Chondrocyte (in vitro differentiated cells): Measurements from ENCODE around the gene C1orf52. TPM values are rescaled to one million over a fixed set of nuclear protein-coding genes. Genes with fewer than 3 reads are reported as not detected.

Source experiments
- DNase-seq: peaks from one replicate; pipeline ENCODE4 v3.0.0; 2021; ENCODE audit warnings: mixed read lengths, low spot score
- H3K27ac Mint-ChIP-seq: one replicate; pipeline ENCODE4 v1.8.0; 2021; ENCODE audit warnings: mild to moderate bottlenecking, moderate library complexity, mixed read lengths; ENCODE audit not compliant: unreplicated experiment
- H3K27me3 Mint-ChIP-seq: 2 replicates; pipeline ENCODE4 v1.8.0; 2021; ENCODE audit warnings: low read depth, mixed read lengths
- H3K36me3 Mint-ChIP-seq: 2 replicates; pipeline ENCODE4 v1.8.0; 2021; ENCODE audit warnings: low read depth, mixed read lengths
- H3K4me1 Mint-ChIP-seq: 2 replicates; pipeline ENCODE4 v1.8.0; 2021; ENCODE audit warnings: low read depth, mild to moderate bottlenecking, mixed read lengths
- H3K4me3 Mint-ChIP-seq: one replicate; pipeline ENCODE4 v1.8.0; 2021; ENCODE audit warnings: mild to moderate bottlenecking, moderate library complexity, mixed read lengths; ENCODE audit not compliant: unreplicated experiment
- H3K9me3 Mint-ChIP-seq: 2 replicates; pipeline ENCODE4 v1.8.0; 2021; ENCODE audit warnings: low read depth, mixed read lengths
- CTCF ChIP-seq: fragments of 200-600 bp; sonication (generic); IDR thresholded peaks from 2 replicates; pipeline ENCODE4 v1.5.0; 2021; ENCODE audit warnings: antibody characterized with exemption, mild to moderate bottlenecking, moderate library complexity
- total RNA-seq: library from RNA; stranded (reverse); gene quantifications from 3 replicates; pipeline ENCODE4 v1.2.1, GENCODE V29; 2021

Gene C1orf52
- total RNA-seq, 1 donor from 2014 or later = 31.3 TPM

GRCh38 chr1:85230305-85230977 is 29.0 kb downstream of the C1orf52 start:
- Mint-ChIP-seq H3K9me3 (no peaks in the 10 kb centered on the region), H3K27ac (no peak overlapping the region), H3K4me3 (no peak overlapping the region), H3K27me3 (no peaks in the 10 kb centered on the region), H3K4me1 (peaks cover 9% of the 10 kb centered on the region), H3K36me3 (no peaks in the 10 kb centered on the region)
- peak; percentile 47 for TF ChIP-seq CTCF
- no peak for DNase-seq

- Mint-ChIP-seq H3K36me3 (no peaks in the 10 kb centered on the region), H3K27ac (no peak overlapping the region), H3K27me3 (no peaks in the 10 kb centered on the region), H3K9me3 (no peaks in the 10 kb centered on the region), H3K4me1 (peaks cover 17% of the 10 kb centered on the region), H3K4me3 (no peak overlapping the region)
- no peak for TF ChIP-seq CTCF
- no peak for DNase-seq
These were observed 29.8 kb downstream of the C1orf52 start for GRCh38 chr1:85229574-85230097.

GRCh38 chr1:85228972-85229371 is 30.5 kb downstream of the C1orf52 start:
- no peak for DNase-seq
- peaks cover 23% of the 10 kb centered on the region for H3K4me1 Mint-ChIP-seq
- TF ChIP-seq CTCF = no peak
- H3K27ac Mint-ChIP-seq = no peak overlapping the region
- H3K4me3 Mint-ChIP-seq = no peak overlapping the region
- no peaks in the 10 kb centered on the region for H3K9me3 Mint-ChIP-seq
- H3K27me3 Mint-ChIP-seq = no peaks in the 10 kb centered on the region
- H3K36me3 Mint-ChIP-seq = no peaks in the 10 kb centered on the region

GRCh38 chr1:85225624-85226380 is 33.7 kb downstream of the C1orf52 start:
- Mint-ChIP-seq H3K9me3 (no peaks in the 10 kb centered on the region), H3K4me1 (peaks cover 30% of the 10 kb centered on the region), H3K27ac (peak overlapping the region; percentile 23), H3K27me3 (no peaks in the 10 kb centered on the region), H3K36me3 (no peaks in the 10 kb centered on the region), H3K4me3 (no peak overlapping the region)
- TF ChIP-seq CTCF = no peak
- no peak for DNase-seq

GRCh38 chr1:85224734-85225623 is 34.5 kb downstream of the C1orf52 start:
- Mint-ChIP-seq H3K36me3 (no peaks in the 10 kb centered on the region), H3K27ac (no peak overlapping the region), H3K9me3 (no peaks in the 10 kb centered on the region), H3K27me3 (no peaks in the 10 kb centered on the region), H3K4me1 (peaks cover 38% of the 10 kb centered on the region), H3K4me3 (no peak overlapping the region)
- no peak for TF ChIP-seq CTCF
- DNase-seq = no peak
